NCI-H187 (cell line): ENCODE data around the gene WASL.
"Not testable (repeated sequence)": the region's sequence is repeated elsewhere in the genome, so short reads cannot be mapped to it uniquely, and the experiment has no call there.

Experiments
- DNase-seq, 2 experiments: peaks; one replicate each; lab custom pipeline; 2025; lab: John Stamatoyannopoulos, UW

WASL gene

DNA sequence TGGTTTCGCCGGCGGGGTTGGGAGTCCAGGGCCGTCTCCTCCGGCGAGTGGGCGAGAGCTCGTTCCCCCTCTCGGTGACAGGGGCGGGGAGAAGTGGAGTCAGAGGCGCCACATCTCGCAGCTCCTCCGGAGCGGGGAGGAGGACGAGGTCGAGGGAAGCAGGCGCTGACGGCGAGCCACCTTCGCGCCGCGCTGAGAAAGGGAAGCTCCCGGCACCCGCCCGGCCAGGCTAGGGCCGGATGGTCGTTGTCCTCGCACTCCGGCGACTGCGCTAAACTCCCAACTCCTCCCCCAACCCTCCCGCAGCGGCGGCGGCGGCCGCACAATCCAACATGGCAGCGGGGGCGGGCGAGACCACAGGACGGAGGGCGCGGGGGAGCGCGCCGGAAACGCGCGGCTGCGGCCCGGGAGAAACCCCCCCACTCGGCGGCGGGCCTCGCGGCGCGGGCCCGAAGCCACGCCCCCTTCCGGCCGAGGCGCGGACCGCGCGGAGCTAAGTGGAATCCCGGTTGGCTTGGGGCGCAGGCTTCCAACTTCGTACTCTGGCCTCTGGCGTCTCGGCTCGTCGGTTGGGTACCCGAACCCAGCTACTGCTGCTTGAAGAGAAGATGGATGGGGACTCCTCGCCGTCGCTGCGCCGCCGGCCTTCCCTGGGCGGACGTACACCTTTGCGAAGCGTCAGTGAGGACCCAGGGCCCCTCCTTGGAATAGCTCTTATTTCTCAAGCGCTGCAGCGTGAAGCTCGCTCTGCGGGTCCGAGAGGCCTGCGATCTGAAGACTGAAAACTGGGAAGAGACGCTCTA is at the start of gene WASL:
Gene WASL, minus strand, starts transcription at position 270 of the 803 bp plus-strand sequence. Its CDS starts 269 bp downstream, at position 1.
- peak; percentile 84 to 91 for DNase-seq

GRCh38 chr7:123797673-123798531 is 49.1 kb upstream of the WASL start:
- peak in 1 of 2 experiments; percentile 43 for DNase-seq

DNA sequence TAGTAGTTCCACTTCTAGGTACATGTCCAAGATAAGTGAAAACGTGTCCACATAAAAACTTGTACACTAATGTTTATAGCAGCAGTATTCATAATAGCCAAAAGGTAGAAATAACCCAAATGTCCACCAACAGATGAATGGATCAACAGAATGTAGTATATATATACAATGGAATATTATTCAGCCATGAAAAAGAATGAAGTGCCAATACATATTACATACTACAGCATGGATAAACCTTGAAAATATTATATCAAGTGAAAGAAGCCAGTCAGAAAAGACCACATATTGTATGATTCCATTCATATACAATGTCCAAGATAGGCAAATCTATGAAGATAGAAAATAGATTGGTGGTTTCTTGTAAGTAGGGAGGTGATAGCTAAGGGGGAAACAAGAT is 47.8 kb upstream of the WASL start:
- DNase-seq = no peak

DNA sequence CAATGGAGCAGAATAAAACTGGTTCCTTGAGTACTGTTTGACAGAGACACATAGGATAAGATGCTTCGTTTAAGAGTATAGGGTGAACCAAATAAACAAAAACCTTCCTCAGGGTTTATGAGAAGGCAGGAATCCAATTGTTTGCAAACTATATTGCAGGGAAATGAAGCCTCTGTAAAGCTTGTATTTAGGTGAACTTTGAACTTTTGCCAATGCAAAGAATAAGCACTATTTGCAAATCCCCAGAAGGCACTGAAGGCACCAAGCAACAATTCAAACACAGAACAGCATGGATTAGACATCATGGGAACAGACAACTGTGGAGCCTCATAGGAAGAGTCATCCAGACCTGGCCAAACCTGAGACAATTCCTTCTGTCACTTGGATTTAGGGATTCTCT is 47.1 kb upstream of the WASL start:
- no peak for DNase-seq

- not testable (repeated sequence) for DNase-seq
Observed at GRCh38 chr7:123795116-123795515, 46.3 kb upstream of the WASL start.

DNA sequence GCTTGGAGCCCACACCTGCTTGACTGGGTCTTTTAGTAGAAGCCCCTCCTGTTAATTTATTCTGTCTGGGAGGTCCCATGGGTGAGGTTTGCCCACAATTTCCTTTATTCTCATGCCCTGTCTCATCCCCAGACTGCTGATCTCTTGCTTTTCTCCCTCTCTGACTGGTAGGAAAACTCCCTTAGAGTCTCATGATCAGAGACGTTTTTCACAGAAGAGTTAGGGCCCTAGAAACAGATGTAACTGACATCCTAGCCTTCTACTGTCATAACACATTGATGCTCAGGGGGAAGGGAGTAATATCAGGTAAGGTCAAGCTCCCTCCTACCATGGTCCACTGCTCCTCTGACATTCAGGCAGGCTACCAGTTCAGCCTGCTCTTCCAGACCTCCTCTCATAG is 43.7 kb upstream of the WASL start:
- DNase-seq = no peak

- DNase-seq = no peak
Observed at GRCh38 chr7:123791001-123791400, 42.2 kb upstream of the WASL start.

- no peak for DNase-seq
Observed at GRCh38 chr7:123789817-123790216, 41.0 kb upstream of the WASL start.

DNA sequence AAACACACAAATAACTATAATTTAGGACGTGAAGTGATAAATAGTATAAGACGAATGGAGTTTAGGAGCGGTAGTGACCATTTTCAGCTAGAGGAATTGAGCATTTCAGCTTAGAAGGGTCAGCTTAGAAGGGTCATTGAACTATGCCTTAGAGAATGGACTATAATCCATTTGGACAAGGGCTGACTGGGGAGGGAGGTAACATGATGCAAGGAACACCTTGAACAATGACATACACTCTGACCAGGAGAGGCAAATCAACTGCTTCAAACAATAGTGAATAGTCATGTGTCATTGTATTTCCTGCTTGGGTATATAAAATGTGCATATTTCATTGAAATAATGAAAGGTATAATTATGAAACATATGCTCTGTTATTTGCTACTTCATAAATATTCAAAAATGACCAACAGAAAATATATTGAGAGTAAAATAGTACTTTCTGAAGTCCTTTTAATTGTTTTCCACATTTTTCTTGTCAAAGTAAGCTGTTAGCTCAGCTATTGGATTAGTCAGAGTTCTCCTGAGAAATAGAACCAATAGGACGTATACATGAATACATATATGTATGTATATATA is 40.5 kb upstream of the WASL start:
- no peak for DNase-seq

DNA sequence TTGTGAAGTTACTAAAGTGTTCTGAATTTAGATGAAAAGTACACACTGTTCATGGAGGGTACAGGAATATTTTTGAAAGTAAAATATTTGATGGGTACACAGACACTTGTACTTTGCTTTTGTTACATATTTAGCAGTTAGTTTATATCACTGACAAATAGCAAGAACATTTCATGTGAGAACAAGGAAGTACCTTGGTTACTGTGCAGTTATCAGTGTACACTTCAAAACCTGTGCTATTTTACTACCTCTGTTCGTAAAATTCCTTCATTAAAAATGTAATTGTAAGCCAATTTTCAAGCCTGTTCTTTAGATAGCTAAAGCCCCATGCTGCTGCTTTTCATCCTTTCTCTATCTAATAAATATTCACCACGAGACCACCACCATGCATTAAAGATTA is 39.8 kb upstream of the WASL start:
- DNase-seq = no peak

- DNase-seq = no peak
Observed at GRCh38 chr7:123787220-123788007, 38.6 kb upstream of the WASL start.

GRCh38 chr7:123784263-123784662 is 35.5 kb upstream of the WASL start:
- DNase-seq = no peak

DNA sequence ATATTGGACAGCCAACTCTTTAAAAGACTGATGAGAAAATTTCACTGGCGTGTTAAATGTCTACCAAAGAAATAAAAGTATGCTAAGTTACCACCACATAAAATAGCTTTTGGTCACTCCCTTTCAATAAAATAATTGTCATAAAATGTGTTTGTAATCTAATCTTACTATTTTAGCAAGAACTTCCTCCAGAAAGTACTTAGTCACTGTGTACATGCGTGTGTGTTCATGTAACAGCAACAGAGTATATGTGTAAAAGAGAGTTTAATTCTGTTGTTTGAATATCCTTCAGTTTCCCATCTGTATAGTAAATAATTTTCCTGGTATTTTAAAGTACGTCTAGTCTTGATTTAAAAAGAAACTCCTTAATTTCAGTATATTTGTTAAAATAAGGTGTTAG is 35.0 kb upstream of the WASL start:
- DNase-seq = no peak

DNA sequence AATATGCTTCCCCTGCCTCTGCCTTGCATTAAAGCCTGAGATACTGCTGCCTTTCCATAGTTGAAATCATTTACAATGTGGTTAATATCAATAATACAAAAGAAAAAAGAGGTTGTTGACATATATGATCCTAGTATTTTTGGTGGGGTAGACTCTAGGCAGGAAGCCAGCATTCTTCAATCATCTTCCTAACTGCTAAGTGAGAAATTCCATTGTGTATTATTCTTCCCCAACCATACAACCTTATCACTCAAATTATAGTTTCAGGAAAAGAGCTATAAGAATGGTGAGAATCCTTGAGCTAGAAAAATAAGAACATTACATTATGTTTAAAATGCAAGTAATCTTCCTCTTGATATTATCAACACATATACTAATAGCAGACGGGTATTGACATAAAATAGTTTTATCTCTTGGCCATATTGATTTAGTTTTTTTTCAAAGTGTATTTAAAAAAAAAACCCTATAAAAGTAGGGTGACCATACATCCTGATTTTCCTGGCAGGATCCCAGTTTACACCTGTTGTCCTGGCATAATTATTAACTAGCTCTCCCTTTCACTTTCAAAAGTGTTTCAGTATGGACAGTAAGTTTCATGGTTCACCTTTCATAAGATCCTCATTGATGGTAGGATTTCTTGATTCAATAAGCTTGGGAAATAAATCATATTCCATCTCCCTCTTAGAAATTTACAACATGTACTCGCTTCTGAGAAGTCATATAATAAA is 33.4 kb upstream of the WASL start:
- no peak for DNase-seq

DNA sequence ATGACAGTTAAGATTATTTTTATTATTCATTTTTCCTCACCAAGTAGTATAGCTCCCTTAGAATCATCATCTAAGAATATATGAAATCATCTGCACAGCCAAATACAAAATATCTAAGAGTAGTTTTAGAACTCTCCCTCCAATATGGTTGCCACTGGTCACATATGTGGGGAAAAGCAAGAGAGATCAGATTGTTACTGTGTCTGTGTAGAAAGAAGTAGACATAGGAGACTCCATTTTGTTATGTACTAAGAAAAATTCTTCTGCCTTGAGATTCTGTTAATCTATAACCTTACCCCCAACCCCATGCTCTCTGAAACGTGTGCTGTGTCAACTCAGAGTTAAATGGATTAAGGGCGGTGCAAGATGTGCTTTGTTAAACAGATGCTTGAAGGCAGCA is 31.7 kb upstream of the WASL start:
- not testable (repeated sequence) for DNase-seq

DNA sequence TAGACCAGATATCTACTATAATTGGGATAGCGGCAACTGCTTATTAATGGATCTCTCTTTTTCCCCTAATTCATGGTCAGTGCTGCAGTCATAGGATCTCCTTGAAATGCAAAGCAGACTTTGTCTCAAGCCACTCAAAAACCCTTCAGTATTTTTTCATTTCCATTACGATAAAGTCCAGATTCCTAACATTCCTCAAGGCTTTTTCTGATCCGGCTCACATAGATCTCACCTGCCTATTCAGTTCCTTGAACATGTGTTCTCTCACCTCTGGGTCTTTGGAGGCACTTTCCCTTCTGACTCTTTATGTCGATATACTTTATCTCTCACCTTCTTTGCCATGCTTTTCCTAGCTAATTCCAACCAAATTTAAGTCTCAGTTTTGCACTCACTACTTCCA is 25.7 kb upstream of the WASL start:
- no peak for DNase-seq

DNA sequence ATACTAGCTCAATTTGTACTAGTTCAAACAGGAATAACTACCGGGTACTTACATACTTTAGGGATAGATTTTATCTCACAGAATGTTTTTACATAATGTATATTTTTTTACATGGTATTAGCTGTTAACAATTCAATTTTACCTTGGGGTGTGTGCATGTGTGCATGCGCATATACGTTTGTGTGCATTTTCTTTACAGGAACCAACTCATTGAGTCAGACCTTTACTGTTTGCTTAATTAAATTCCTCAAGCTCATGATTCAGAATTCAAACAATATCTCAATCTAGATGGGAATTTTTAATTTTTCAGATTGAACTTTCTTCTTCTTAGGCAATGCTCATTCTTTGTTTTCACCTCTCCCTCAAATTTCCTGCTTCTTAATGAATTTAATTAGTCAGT is 24.7 kb upstream of the WASL start:
- DNase-seq = no peak

DNA sequence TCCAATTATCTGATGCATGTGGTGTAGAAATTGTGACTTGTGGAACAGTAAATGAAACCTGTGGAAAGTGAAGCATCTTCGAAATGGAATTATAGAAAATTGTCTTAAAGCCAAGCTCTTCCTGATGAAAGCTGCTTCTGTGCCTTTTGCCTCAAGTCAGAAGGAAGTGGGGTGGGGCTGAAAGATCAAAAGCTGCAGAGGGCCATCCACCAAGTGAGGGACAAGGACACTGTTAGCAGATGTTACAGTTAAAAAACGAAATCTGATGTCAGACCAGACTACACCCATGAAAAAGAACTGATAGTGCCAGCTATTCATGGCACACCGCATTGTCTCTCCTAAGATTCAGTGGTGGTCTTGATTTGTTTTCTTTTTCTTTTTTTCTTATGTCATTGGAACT is 23.8 kb upstream of the WASL start:
- DNase-seq = no peak

DNA sequence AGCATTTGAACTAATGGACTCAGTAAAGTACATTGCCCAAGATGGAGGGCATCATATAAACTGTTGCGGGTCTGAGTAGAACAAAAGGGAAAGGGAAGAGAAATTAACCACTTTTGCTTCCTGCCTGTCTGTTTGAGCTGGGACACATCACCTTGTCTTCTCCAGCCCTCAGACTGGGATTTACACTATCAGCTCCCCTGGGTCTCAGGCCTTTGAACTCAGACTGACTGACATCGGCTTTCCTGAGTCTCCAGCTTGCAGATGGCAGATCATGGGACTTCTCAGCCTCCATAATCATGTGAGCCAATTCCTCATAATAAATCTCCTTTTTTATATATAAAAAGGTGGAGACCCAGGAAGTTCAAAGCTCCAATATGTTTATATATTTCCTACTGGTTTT is 23.0 kb upstream of the WASL start:
- DNase-seq = no peak

GRCh38 chr7:123771256-123771655 is 22.5 kb upstream of the WASL start:
- DNase-seq = no peak

- DNase-seq = no peak
Observed at GRCh38 chr7:123770378-123770777, 21.6 kb upstream of the WASL start.
